Measurements from ENCODE around the gene FOSL1.

FOSL1 gene

GRCh38 chr11:65843811-65844210 is 56.4 kb downstream of the FOSL1 start:
- no peak overlapping the region for H3K4me3 ChIP-seq (ENCODE audit: low read length)
- DNase-seq (ENCODE audit: low read depth, low spot score): no peak

GRCh38 chr11:65842144-65842543 is 58.0 kb downstream of the FOSL1 start:
- no peak for DNase-seq (ENCODE audit: low read depth, low spot score)
- no peak overlapping the region for H3K4me3 ChIP-seq (ENCODE audit: low read length)
